ENCODE measurements around the gene WBP1.
A peak's percentile ranks its signal among the peaks of the same experiment; 100 is the strongest.

The WBP1 gene

DNA sequence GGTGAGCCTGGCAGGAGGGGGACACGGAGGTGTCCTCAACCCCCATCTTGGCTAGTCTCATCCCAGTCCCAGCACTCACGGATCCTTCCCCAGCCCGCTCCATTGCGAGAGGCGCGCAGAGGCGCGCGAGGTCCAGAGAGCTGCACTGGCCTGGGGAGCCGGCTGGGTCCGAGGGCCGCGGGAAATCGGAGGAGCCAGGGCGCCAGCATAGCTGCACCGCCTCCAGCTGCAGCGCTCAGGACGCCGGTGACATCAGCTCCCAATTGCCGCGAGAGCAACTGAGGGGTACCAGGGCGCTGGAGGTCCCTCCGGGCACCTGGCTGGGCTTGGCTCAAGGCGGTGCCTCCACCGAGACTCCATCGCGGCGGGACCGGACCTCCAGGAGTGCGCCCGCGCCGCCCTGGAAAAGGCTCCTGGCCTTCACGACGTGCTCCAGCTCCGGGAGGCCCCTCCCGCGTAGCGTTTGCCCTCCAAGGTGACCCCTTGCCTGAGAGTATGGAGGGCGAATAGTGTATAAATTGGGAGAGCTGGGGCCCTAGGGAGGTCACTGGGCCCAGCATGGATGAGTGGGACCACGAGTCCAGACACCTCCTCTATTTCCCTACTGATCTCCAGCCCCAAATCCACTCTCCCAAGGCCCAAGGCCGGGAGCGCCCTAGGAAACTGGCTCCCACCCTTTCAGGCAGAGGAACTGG is 22.0 kb upstream of the WBP1 start:
- ATAC-seq (ENCODE audit: low read depth) (no peak), DNase-seq (ENCODE audit: low spot score) (no peak)
- Histone ChIP-seq H3K4me1 (ENCODE audit: insufficient read depth, poor library complexity, severe bottlenecking) (peaks cover 4% of the 10 kb centered on the region), H3K9me3 (ENCODE audit: severe bottlenecking) (no peaks in the 10 kb centered on the region), H3K36me3 (ENCODE audit: low read depth) (peaks cover 49% of the 10 kb centered on the region), H3K27ac (ENCODE audit: poor library complexity, severe bottlenecking) (no peak overlapping the region), H3K4me3 (ENCODE audit: severe bottlenecking) (no peak overlapping the region), H3K27me3 (ENCODE audit: insufficient read depth, poor library complexity, severe bottlenecking) (no peaks in the 10 kb centered on the region)
- TF ChIP-seq, protein P1, sequence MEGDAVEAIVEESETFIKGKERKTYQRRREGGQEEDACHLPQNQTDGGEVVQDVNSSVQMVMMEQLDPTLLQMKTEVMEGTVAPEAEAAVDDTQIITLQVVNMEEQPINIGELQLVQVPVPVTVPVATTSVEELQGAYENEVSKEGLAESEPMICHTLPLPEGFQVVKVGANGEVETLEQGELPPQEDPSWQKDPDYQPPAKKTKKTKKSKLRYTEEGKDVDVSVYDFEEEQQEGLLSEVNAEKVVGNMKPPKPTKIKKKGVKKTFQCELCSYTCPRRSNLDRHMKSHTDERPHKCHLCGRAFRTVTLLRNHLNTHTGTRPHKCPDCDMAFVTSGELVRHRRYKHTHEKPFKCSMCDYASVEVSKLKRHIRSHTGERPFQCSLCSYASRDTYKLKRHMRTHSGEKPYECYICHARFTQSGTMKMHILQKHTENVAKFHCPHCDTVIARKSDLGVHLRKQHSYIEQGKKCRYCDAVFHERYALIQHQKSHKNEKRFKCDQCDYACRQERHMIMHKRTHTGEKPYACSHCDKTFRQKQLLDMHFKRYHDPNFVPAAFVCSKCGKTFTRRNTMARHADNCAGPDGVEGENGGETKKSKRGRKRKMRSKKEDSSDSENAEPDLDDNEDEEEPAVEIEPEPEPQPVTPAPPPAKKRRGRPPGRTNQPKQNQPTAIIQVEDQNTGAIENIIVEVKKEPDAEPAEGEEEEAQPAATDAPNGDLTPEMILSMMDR (IDR thresholded peaks at IDR 0.05; ENCODE audit: poor library complexity, severe bottlenecking) = no peak

- Histone ChIP-seq H3K4me3 (ENCODE audit: severe bottlenecking) (no peak overlapping the region), H3K27ac (ENCODE audit: poor library complexity, severe bottlenecking) (no peak overlapping the region), H3K36me3 (ENCODE audit: low read depth) (peaks cover 40% of the 10 kb centered on the region), H3K9me3 (ENCODE audit: severe bottlenecking) (no peaks in the 10 kb centered on the region), H3K27me3 (ENCODE audit: insufficient read depth, poor library complexity, severe bottlenecking) (no peaks in the 10 kb centered on the region), H3K4me1 (ENCODE audit: insufficient read depth, poor library complexity, severe bottlenecking) (peaks cover 4% of the 10 kb centered on the region)
- DNase-seq (ENCODE audit: low spot score) = no peak
- no peak for ATAC-seq (ENCODE audit: low read depth)
- TF ChIP-seq, protein P1 (IDR thresholded peaks at IDR 0.05; ENCODE audit: poor library complexity, severe bottlenecking) = no peak
These were observed 21.2 kb upstream of the WBP1 start for GRCh38 chr2:74436848-74437695.

DNA sequence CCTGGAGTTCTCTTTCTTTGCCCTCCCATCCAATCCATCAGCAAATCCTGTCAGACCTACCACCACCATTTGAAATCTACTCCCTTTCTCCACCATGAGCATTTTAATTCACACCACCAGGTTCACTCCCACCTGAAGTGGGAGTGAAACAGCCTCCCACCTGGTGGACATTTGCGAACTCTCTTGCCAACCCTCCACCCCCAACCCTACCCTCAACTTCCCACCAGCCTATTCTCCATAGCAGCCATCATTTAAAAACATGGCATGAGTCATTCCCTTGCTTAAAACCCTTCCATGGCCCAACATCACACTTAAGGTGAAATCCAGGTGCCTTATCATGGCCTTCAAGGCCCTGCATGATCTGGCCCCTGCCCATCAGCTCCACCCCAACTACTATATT is 20.0 kb upstream of the WBP1 start:
- Histone ChIP-seq H3K9me3 (ENCODE audit: severe bottlenecking) (no peaks in the 10 kb centered on the region), H3K36me3 (ENCODE audit: low read depth) (peaks cover 32% of the 10 kb centered on the region), H3K27ac (ENCODE audit: poor library complexity, severe bottlenecking) (no peak overlapping the region), H3K27me3 (ENCODE audit: insufficient read depth, poor library complexity, severe bottlenecking) (no peaks in the 10 kb centered on the region), H3K4me1 (ENCODE audit: insufficient read depth, poor library complexity, severe bottlenecking) (peaks cover 8% of the 10 kb centered on the region), H3K4me3 (ENCODE audit: severe bottlenecking) (no peak overlapping the region)
- DNase-seq (ENCODE audit: low spot score) = no peak
- ATAC-seq (ENCODE audit: low read depth) = no peak
- TF ChIP-seq, protein P1 (IDR thresholded peaks at IDR 0.05; ENCODE audit: poor library complexity, severe bottlenecking) = no peak

DNA sequence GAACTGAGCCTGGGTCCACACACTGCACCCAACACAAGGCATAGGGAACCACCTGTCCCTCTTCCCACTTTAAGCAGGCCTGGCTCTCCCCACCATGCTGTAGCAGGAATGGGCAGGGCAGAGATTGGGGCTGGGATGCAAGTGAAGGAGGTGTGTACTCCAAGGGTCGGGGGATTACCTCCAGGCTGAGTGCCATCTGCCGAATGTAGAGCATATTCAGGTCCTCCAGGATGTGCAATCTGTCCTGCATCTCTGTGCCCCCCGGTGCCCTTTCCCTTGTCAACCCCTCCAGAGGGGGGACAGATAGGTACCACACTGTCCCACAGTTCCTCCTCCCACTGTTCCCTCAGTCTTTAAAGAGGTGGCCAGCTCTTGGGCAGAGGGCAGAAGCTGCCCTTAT is 18.9 kb upstream of the WBP1 start:
- ATAC-seq (ENCODE audit: low read depth) = no peak
- H3K4me3 ChIP-seq (ENCODE audit: severe bottlenecking) = peak overlapping the region; percentile 42
- peak overlapping the region; percentile 84 for H3K27ac ChIP-seq (ENCODE audit: poor library complexity, severe bottlenecking)
- H3K9me3 ChIP-seq (ENCODE audit: severe bottlenecking) = no peaks in the 10 kb centered on the region
- DNase-seq (ENCODE audit: low spot score) = no peak
- TF ChIP-seq, protein P1 (IDR thresholded peaks at IDR 0.05; ENCODE audit: poor library complexity, severe bottlenecking) = no peak
- H3K36me3 ChIP-seq (ENCODE audit: low read depth) = peaks cover 32% of the 10 kb centered on the region
- H3K27me3 ChIP-seq (ENCODE audit: insufficient read depth, poor library complexity, severe bottlenecking) = no peaks in the 10 kb centered on the region
- H3K4me1 ChIP-seq (ENCODE audit: insufficient read depth, poor library complexity, severe bottlenecking) = peaks cover 14% of the 10 kb centered on the region
